ENCODE measurements around the gene LNX1.

Gene LNX1

GRCh38 chr4:53543561-53543960 lies 47.7 kb downstream of the LNX1 start:
- TF ChIP-seq CTCF (conservative IDR thresholded peaks at IDR 0.05; ENCODE audit: low read length) = no peak
- DNase-seq (ENCODE audit: low read depth) = peak; percentile 39

GRCh38 chr4:53541577-53542206 lies 49.6 kb downstream of the LNX1 start:
- no peak overlapping the region for H3K4me3 ChIP-seq (ENCODE audit: low read length)
- no peak for TF ChIP-seq CTCF (conservative IDR thresholded peaks at IDR 0.05; ENCODE audit: low read length)
- DNase-seq (ENCODE audit: low read depth) = peak; percentile 98

More at GRCh38 chr4:53543561-53543960, 47.7 kb downstream of the LNX1 start:
- H3K4me3 ChIP-seq (ENCODE audit: low read length) = no peak overlapping the region

GRCh38 chr4:53538756-53539155 lies 52.5 kb downstream of the LNX1 start:
- no peak overlapping the region for H3K4me3 ChIP-seq (ENCODE audit: low read length)
- DNase-seq (ENCODE audit: low read depth) = no peak
- no peak for TF ChIP-seq CTCF (conservative IDR thresholded peaks at IDR 0.05; ENCODE audit: low read length)

GRCh38 chr4:53537606-53538005 lies 53.7 kb downstream of the LNX1 start:
- H3K4me3 ChIP-seq (ENCODE audit: low read length) = no peak overlapping the region
- TF ChIP-seq CTCF (conservative IDR thresholded peaks at IDR 0.05; ENCODE audit: low read length) = no peak
- no peak for DNase-seq (ENCODE audit: low read depth)

- TF ChIP-seq CTCF (conservative IDR thresholded peaks at IDR 0.05; ENCODE audit: low read length) = no peak
- H3K4me3 ChIP-seq (ENCODE audit: low read length) = no peak overlapping the region
- DNase-seq (ENCODE audit: low read depth) = no peak
These were observed 55.0 kb downstream of the LNX1 start for GRCh38 chr4:53536328-53536727.

DNA sequence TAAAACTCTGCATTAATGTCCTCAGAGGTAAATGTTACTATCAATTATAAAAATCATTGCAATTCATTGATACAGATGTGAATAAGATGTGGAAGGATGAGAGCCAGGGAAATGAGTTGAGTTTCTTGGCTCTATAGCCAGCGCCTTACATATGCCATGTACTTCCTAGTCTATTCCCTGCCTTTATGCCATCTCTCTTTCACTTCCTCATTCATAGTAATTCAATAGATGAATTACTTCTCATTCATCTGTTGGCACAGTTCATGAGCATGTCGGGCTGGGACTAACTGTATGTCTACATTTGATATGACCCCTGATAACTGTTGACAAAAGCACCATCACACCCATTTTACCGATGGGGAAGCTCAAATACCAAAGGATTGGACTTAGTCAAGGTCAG lies 55.7 kb downstream of the LNX1 start:
- DNase-seq (ENCODE audit: low read depth) = no peak
- TF ChIP-seq CTCF (conservative IDR thresholded peaks at IDR 0.05; ENCODE audit: low read length) = no peak
- H3K4me3 ChIP-seq (ENCODE audit: low read length) = no peak overlapping the region

GRCh38 chr4:53534684-53535083 lies 56.6 kb downstream of the LNX1 start:
- no peak for TF ChIP-seq CTCF (conservative IDR thresholded peaks at IDR 0.05; ENCODE audit: low read length)
- no peak overlapping the region for H3K4me3 ChIP-seq (ENCODE audit: low read length)
- DNase-seq (ENCODE audit: low read depth) = no peak
